Adipocyte (in vitro differentiated cells): Measurements from ENCODE around the gene HIVEP3.

Experiments
- DNase-seq: peaks from one replicate; pipeline ENCODE4 v3.0.0-alpha.2; 2015; ENCODE audit warnings: low read depth
- H3K27me3 ChIP-seq: replicated peaks from 2 replicates; pipeline ENCODE4 v1.7.0; 2013; ENCODE audit warnings: mild to moderate bottlenecking, low read length, moderate library complexity; ENCODE audit not compliant: control insufficient read depth, insufficient read depth
- H3K36me3 ChIP-seq: 2 replicates; pipeline ENCODE4 v1.7.0; 2013; ENCODE audit warnings: low read length, mild to moderate bottlenecking, moderate library complexity; ENCODE audit not compliant: control insufficient read depth, insufficient read depth, severe bottlenecking
- H3K4me1 ChIP-seq: 2 replicates; pipeline ENCODE4 v1.7.0; 2013; ENCODE audit warnings: mild to moderate bottlenecking, low read length, moderate library complexity; ENCODE audit not compliant: control insufficient read depth, insufficient read depth
- H3K4me3 ChIP-seq: 2 replicates; pipeline ENCODE4 v1.7.0; 2013; ENCODE audit warnings: mild to moderate bottlenecking, low read length, moderate library complexity
- H3K9ac ChIP-seq: 2 replicates; pipeline ENCODE4 v1.7.0; 2013; ENCODE audit warnings: mild to moderate bottlenecking, low read length, moderate library complexity
- H3K9me3 ChIP-seq: 2 replicates; pipeline ENCODE4 v1.7.0; 2013; ENCODE audit warnings: mild to moderate bottlenecking, low read length, moderate library complexity; ENCODE audit not compliant: control insufficient read depth

The HIVEP3 gene

GRCh38 chr1:41582351-41582750 lies 336.4 kb downstream of the HIVEP3 start:
- DNase-seq: no peak
- Histone ChIP-seq H3K36me3 (no peaks in the 10 kb centered on the region), H3K4me3 (no peak overlapping the region), H3K9me3 (no peaks in the 10 kb centered on the region), H3K4me1 (no peaks in the 10 kb centered on the region), H3K27me3 (no peaks in the 10 kb centered on the region), H3K9ac (no peak overlapping the region)

- Histone ChIP-seq H3K27me3 (no peaks in the 10 kb centered on the region), H3K36me3 (no peaks in the 10 kb centered on the region), H3K9ac (no peak overlapping the region), H3K9me3 (no peaks in the 10 kb centered on the region), H3K4me3 (no peak overlapping the region), H3K4me1 (no peaks in the 10 kb centered on the region)
- DNase-seq: no peak
Measured at GRCh38 chr1:41582004-41582325, 336.8 kb downstream of the HIVEP3 start.

- no peak for DNase-seq
- Histone ChIP-seq H3K9ac (no peak overlapping the region), H3K9me3 (no peaks in the 10 kb centered on the region), H3K36me3 (no peaks in the 10 kb centered on the region), H3K4me3 (no peak overlapping the region), H3K4me1 (peaks cover 3% of the 10 kb centered on the region), H3K27me3 (no peaks in the 10 kb centered on the region)
Measured at GRCh38 chr1:41581216-41582003, 337.3 kb downstream of the HIVEP3 start.

GRCh38 chr1:41580520-41581172 lies 338.1 kb downstream of the HIVEP3 start:
- Histone ChIP-seq H3K9ac (no peak overlapping the region), H3K4me1 (peaks cover 3% of the 10 kb centered on the region), H3K9me3 (no peaks in the 10 kb centered on the region), H3K36me3 (no peaks in the 10 kb centered on the region), H3K4me3 (no peak overlapping the region), H3K27me3 (no peaks in the 10 kb centered on the region)
- no peak for DNase-seq

GRCh38 chr1:41580021-41580420 lies 338.7 kb downstream of the HIVEP3 start:
- no peak overlapping the region for H3K4me3 ChIP-seq
- no peaks in the 10 kb centered on the region for H3K27me3 ChIP-seq
- H3K4me1 ChIP-seq: peaks cover 3% of the 10 kb centered on the region
- DNase-seq: no peak
- no peak overlapping the region for H3K9ac ChIP-seq
- H3K9me3 ChIP-seq: no peaks in the 10 kb centered on the region
- no peaks in the 10 kb centered on the region for H3K36me3 ChIP-seq

GRCh38 chr1:41578712-41579335 lies 339.9 kb downstream of the HIVEP3 start:
- Histone ChIP-seq H3K4me3 (no peak overlapping the region), H3K36me3 (no peaks in the 10 kb centered on the region), H3K9me3 (no peaks in the 10 kb centered on the region), H3K9ac (no peak overlapping the region), H3K27me3 (no peaks in the 10 kb centered on the region), H3K4me1 (peaks cover 11% of the 10 kb centered on the region)
- DNase-seq: peak; percentile 17

- H3K36me3 ChIP-seq: no peaks in the 10 kb centered on the region
- H3K9me3 ChIP-seq: no peaks in the 10 kb centered on the region
- H3K4me3 ChIP-seq: no peak overlapping the region
- H3K9ac ChIP-seq: no peak overlapping the region
- peaks cover 22% of the 10 kb centered on the region for H3K4me1 ChIP-seq
- DNase-seq: no peak
- H3K27me3 ChIP-seq: no peaks in the 10 kb centered on the region
Measured at GRCh38 chr1:41576620-41577019, 342.1 kb downstream of the HIVEP3 start.

GRCh38 chr1:41576206-41576605 lies 342.5 kb downstream of the HIVEP3 start:
- no peak overlapping the region for H3K9ac ChIP-seq
- H3K9me3 ChIP-seq: no peaks in the 10 kb centered on the region
- no peak overlapping the region for H3K4me3 ChIP-seq
- no peaks in the 10 kb centered on the region for H3K36me3 ChIP-seq
- no peak for DNase-seq
- H3K4me1 ChIP-seq: peaks cover 22% of the 10 kb centered on the region
- no peaks in the 10 kb centered on the region for H3K27me3 ChIP-seq

- DNase-seq: no peak
- Histone ChIP-seq H3K4me1 (peaks cover 22% of the 10 kb centered on the region), H3K9ac (no peak overlapping the region)
Measured at GRCh38 chr1:41574842-41575241, 343.9 kb downstream of the HIVEP3 start.

GRCh38 chr1:41573785-41574713 lies 344.7 kb downstream of the HIVEP3 start:
- Histone ChIP-seq H3K9me3 (no peaks in the 10 kb centered on the region), H3K27me3 (no peaks in the 10 kb centered on the region), H3K4me3 (no peak overlapping the region), H3K9ac (no peak overlapping the region), H3K4me1 (peaks cover 22% of the 10 kb centered on the region), H3K36me3 (no peaks in the 10 kb centered on the region)
- DNase-seq: peak; percentile 95

More at GRCh38 chr1:41574842-41575241, 343.9 kb downstream of the HIVEP3 start:
- Histone ChIP-seq H3K36me3 (no peaks in the 10 kb centered on the region), H3K27me3 (no peaks in the 10 kb centered on the region), H3K4me3 (no peak overlapping the region), H3K9me3 (no peaks in the 10 kb centered on the region)

- no peaks in the 10 kb centered on the region for H3K9me3 ChIP-seq
- DNase-seq: peak; percentile 11
- H3K4me1 ChIP-seq: peaks cover 22% of the 10 kb centered on the region
- H3K9ac ChIP-seq: no peak overlapping the region
- no peaks in the 10 kb centered on the region for H3K36me3 ChIP-seq
- no peaks in the 10 kb centered on the region for H3K27me3 ChIP-seq
- H3K4me3 ChIP-seq: no peak overlapping the region
Measured at GRCh38 chr1:41573194-41573593, 345.5 kb downstream of the HIVEP3 start.
